Cerebellar cortex (tissue), 1 donor: ENCODE measurements around the gene MBP.
"Not testable (repeated sequence)": the region's sequence is repeated elsewhere in the genome, so short reads cannot be mapped to it uniquely, and the experiment has no call there.

ENCODE experiments used
- DNase-seq: peaks from one replicate; pipeline ENCODE4 v3.0.0-alpha.2; 2015; ENCODE audit warnings: low spot score

MBP gene

GRCh38 chr18:77004555-77005380 is 127.8 kb downstream of the MBP start:
- DNase-seq, result no peak

- no peak for DNase-seq
Observed at GRCh38 chr18:77003316-77003715, 129.3 kb downstream of the MBP start.

GRCh38 chr18:77002496-77002895 is 130.1 kb downstream of the MBP start:
- DNase-seq, result no peak

GRCh38 chr18:77001979-77002378 is 130.6 kb downstream of the MBP start:
- no peak for DNase-seq

GRCh38 chr18:77001041-77001440 is 131.5 kb downstream of the MBP start:
- no peak for DNase-seq

GRCh38 chr18:77000527-77000926 is 132.1 kb downstream of the MBP start:
- peak; percentile 40 for DNase-seq

GRCh38 chr18:76999077-76999476 is 133.5 kb downstream of the MBP start:
- DNase-seq, result no peak

- DNase-seq, result no peak
Observed at GRCh38 chr18:76997951-76998808, 134.4 kb downstream of the MBP start.

GRCh38 chr18:76996429-76996828 is 136.2 kb downstream of the MBP start:
- DNase-seq, result no peak

GRCh38 chr18:76995896-76996295 is 136.7 kb downstream of the MBP start:
- DNase-seq, result no peak

- no peak for DNase-seq
Observed at GRCh38 chr18:76994086-76994654, 138.4 kb downstream of the MBP start.

GRCh38 chr18:76993573-76993972 is 139.0 kb downstream of the MBP start:
- no peak for DNase-seq

- DNase-seq, result no peak
Observed at GRCh38 chr18:76993085-76993382, 139.5 kb downstream of the MBP start.

- no peak for DNase-seq
Observed at GRCh38 chr18:76992226-76993084, 140.1 kb downstream of the MBP start.

- DNase-seq, result no peak
Observed at GRCh38 chr18:76991021-76991688, 141.4 kb downstream of the MBP start.

- not testable (repeated sequence) for DNase-seq
Observed at GRCh38 chr18:76990343-76991020, 142.1 kb downstream of the MBP start.

- no peak for DNase-seq
Observed at GRCh38 chr18:76989647-76990190, 142.9 kb downstream of the MBP start.

- no peak for DNase-seq
Observed at GRCh38 chr18:76988827-76989646, 143.5 kb downstream of the MBP start.

GRCh38 chr18:76988031-76988826 is 144.4 kb downstream of the MBP start:
- no peak for DNase-seq
